GM12875 (cell line): Measurements from ENCODE around the gene MRFAP1.

Experiments
- H3K4me3 ChIP-seq: one replicate; pipeline ENCODE4 v1.5.1; 2011; ENCODE audit warnings: low read depth, low read length, control low read depth
- TF ChIP-seq, protein P1 (sequence below): IDR thresholded peaks from 2 replicates; pipeline ENCODE4 v1.5.1; 2011; ENCODE audit warnings: low read depth, mild to moderate bottlenecking, control low read depth, inconsistent platforms, low read length, moderate library complexity, borderline replicate concordance; ENCODE audit not compliant: insufficient read depth

MRFAP1 gene

GRCh38 chr4:6634746-6635145 is 5.7 kb upstream of the MRFAP1 start:
- TF ChIP-seq, protein P1, sequence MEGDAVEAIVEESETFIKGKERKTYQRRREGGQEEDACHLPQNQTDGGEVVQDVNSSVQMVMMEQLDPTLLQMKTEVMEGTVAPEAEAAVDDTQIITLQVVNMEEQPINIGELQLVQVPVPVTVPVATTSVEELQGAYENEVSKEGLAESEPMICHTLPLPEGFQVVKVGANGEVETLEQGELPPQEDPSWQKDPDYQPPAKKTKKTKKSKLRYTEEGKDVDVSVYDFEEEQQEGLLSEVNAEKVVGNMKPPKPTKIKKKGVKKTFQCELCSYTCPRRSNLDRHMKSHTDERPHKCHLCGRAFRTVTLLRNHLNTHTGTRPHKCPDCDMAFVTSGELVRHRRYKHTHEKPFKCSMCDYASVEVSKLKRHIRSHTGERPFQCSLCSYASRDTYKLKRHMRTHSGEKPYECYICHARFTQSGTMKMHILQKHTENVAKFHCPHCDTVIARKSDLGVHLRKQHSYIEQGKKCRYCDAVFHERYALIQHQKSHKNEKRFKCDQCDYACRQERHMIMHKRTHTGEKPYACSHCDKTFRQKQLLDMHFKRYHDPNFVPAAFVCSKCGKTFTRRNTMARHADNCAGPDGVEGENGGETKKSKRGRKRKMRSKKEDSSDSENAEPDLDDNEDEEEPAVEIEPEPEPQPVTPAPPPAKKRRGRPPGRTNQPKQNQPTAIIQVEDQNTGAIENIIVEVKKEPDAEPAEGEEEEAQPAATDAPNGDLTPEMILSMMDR, result no peak
- H3K4me3 ChIP-seq, result no peak overlapping the region

- no peak overlapping the region for H3K4me3 ChIP-seq
- TF ChIP-seq, protein P1, result no peak
Observed at GRCh38 chr4:6639137-6639680, 1.3 kb upstream of the MRFAP1 start.

DNA sequence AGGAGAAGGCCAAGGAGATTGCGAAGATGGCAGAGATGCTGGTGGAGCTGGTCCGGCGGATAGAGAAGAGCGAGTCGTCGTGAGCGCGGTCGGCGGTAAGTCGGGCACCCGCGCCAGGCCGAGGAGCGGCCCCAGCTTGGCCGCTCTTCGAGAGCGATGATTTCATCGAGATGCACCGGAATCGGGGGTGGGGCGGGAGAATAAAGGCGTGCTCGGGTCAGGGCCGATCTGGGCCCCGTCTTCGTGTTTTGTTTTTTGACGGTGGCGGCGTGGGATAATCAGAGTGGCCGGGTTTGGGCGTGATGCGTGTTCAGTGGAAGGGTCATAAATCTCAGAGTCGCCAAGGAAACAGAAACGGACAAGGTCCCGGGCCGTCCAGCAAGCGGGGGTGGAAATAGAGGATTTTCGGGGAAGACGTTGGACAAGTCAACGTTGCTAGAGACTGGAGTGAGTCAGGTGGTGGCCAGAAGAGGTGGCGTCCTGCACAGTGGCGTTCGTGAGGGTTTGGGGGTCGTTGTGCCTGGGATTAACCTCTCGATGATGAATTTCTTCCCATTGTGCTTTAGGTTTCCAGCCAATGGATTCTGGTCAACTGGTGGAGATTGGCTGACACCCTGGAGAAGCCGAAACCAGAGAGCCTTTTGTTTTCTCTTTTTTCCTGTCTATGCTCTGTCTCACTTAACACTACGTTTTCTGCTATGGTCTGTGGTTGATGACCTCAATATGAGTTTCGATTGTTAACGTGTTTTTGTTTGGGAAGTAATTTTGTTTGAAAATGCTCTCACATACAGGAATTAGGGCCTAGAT is 882 bp downstream of the MRFAP1 start:
- TF ChIP-seq, protein P1, result no peak
- peak overlapping the region; percentile 93 for H3K4me3 ChIP-seq

GRCh38 chr4:6641971-6642320 is 1.5 kb downstream of the MRFAP1 start:
- peak overlapping the region; percentile 93 for H3K4me3 ChIP-seq
- TF ChIP-seq, protein P1, result no peak

DNA sequence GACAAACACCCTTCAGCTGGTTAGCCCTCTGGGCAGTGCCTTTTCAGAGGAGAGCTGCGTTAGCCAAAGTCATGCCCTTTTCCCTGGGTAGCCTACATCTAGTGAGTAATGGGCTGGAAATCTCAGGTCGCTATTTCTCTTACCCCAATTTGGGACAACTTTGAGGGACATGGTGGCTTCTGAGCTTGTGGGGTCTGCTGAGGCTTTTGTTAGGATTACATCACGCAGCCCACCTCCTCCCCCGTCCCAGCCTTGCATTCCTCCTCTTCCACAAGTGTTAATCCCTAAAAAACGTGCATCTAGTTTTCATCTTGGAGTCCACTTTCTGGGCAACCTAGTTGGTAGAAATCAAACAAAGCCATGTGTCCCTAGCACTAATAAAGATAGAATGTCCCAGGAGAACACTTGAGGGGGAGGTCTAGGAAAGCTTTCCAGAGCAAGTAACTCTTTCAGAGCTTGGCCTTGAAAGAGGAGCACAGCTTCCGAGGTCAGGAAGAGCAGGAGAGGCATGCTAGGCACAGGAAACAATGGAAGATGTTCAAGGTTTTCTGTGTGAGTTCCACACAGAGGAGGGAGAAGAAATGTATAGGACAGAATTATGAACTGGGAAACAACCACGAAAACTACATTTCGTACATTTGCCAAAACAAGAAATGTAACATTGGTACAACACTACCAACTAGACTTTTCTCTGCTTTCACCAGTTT is 2.8 kb downstream of the MRFAP1 start:
- TF ChIP-seq, protein P1, result no peak
- no peak overlapping the region for H3K4me3 ChIP-seq

DNA sequence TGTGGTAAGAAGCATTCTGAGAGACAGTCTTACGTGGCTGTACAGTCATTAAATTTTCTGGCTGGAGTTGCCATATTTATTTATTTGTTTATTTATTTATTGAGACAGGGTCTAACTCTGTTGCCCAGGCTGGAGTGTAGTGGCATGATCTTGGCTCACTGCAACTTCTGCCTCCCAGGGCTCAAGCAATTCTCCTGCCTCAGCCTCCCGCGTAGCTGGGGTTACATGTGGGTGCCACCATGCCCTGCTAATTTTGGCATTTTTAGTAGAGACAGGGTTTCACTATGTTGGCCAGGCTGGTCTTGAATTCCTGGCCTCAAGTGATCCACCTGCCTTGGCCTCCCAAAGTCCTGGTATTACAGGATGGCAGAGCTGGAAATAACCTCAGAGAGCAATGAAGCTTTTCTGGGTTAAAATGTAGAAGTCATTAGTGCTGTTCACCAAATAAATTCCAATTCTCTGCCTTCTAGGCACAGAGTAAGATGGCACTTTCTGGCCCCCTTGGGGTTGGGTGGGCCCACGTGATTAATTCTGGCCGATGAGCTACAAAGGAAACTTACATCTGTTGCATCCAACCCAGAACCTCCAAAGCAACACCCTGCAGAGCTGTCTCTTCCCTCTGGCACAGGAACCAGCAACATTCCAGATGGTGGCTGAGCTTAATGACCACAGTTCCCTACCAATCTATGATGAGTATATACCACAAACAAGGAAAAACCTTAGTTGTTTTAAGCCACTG is 4.5 kb downstream of the MRFAP1 start:
- TF ChIP-seq, protein P1, result no peak
- H3K4me3 ChIP-seq, result no peak overlapping the region
